ENCODE measurements around the gene DNAJC10. TPM values are rescaled to one million over a fixed set of nuclear protein-coding genes. Genes with fewer than 3 reads are reported as not detected.

Gene DNAJC10
- total and polyA plus RNA-seq, 2 of the 4 experiments (the other 2 are of a cell fraction) = 34.6 to 53.2 TPM

- CTCF ChIA-PET = no interaction called here
- Histone ChIP-seq H3K56ac (ENCODE audit: extremely low read depth, insufficient read depth, low read length) (no peak overlapping the region), H2AK5ac (ENCODE audit: low read depth, low read length) (no peak overlapping the region), H3K9me1 (ENCODE audit: insufficient read depth, low read length) (no peaks in the 10 kb centered on the region), H3K18ac (ENCODE audit: low read depth, low read length) (no peak overlapping the region), H3K4me2 (ENCODE audit: low read depth, low read length) (no peak overlapping the region), H4K20me1 (ENCODE audit: insufficient read depth, low read length) (no peaks in the 10 kb centered on the region), H2AFZ (replicated peaks; ENCODE audit: low read length, poor library complexity) (no peak overlapping the region), H2BK15ac (ENCODE audit: low read depth, low read length) (no peak overlapping the region), H4K91ac (ENCODE audit: insufficient read depth, low read depth, low read length) (no peak overlapping the region), H4K5ac (ENCODE audit: low read depth, low read length) (no peak overlapping the region), H3K23ac (ENCODE audit: low read depth, low read length) (no peak overlapping the region), H2BK20ac (ENCODE audit: low read depth, low read length) (no peak overlapping the region), H3K4me1 (ENCODE audit: control insufficient read depth, insufficient read depth, low read length) (no peaks in the 10 kb centered on the region), H3K4ac (ENCODE audit: low read depth, low read length) (no peak overlapping the region), H3K36me3 (ENCODE audit: control insufficient read depth, insufficient read depth, low read length) (peaks cover 14% of the 10 kb centered on the region), H2AK9ac (replicated peaks; ENCODE audit: low read depth, low read length, poor library complexity) (no peak overlapping the region), H3K4me3 (ENCODE audit: insufficient read depth, low read depth, low read length) (no peak overlapping the region), H3K9ac (ENCODE audit: low read depth, low read length) (no peak overlapping the region), H4K8ac (ENCODE audit: low read depth in 2 of 2, low read length in 2 of 2) (no peak overlapping the region), H3K14ac (replicated peaks; ENCODE audit: low read depth, low read length) (no peak overlapping the region), H3K9me3 (ENCODE audit: control insufficient read depth, insufficient read depth, low read length) (no peaks in the 10 kb centered on the region), H2BK5ac (ENCODE audit: low read depth, low read length, poor library complexity, severe bottlenecking) (no peak overlapping the region), H2BK120ac (ENCODE audit: low read depth, low read length) (no peak overlapping the region), H3K79me1 (ENCODE audit: low read depth in 1 of 2, low read length in 2 of 2) (0 out of 4 replicates have a peak, but pooled peaks cover 0 to 7% of the 10 kb centered on the region in 2 experiments), H3K27me3 (ENCODE audit: control insufficient read depth, insufficient read depth, low read length) (no peaks in the 10 kb centered on the region), H3K27ac (ENCODE audit: insufficient read depth, low read length) (no peak overlapping the region)
- dilution Hi-C loops (cut with HindIII; ENCODE audit: low sequenced_read_pairs, unreplicated experiment) (no loop called here), intact Hi-C loops (cut with micrococcal nuclease) (no loop called here), in situ Hi-C loops (cut with MboI; ENCODE audit: low sequenced_read_pairs) (no loop called here)
- POLR2A ChIA-PET (ENCODE audit: unreplicated experiment) = no interaction called here
- TF ChIP-seq POLR2A (IDR thresholded peaks at IDR 0.05; ENCODE audit: low read depth, low read length) (no peak), FOS (IDR thresholded peaks at IDR 0.05; ENCODE audit: low read depth, low read length) (no peak), ELK1 (IDR thresholded peaks at IDR 0.05; ENCODE audit: borderline replicate concordance, low read depth, low read length) (no peak), SMC3 (IDR thresholded peaks at IDR 0.05; ENCODE audit: low read depth, low read length) (no peak), RAD21 (IDR thresholded peaks at IDR 0.05; ENCODE audit: low read length) (no peak), MAFK (IDR thresholded peaks at IDR 0.05; ENCODE audit: low read depth, low read length) (no peak), NFE2L2 (IDR thresholded peaks at IDR 0.05; ENCODE audit: low read depth, low read length) (no peak), MAZ (IDR thresholded peaks at IDR 0.05; ENCODE audit: borderline replicate concordance, low read depth, low read length) (no peak), RFX5 (IDR thresholded peaks at IDR 0.05; ENCODE audit: low read depth, low read length) (no peak)
- 100% methylated on average over 1 of the region's 3 CpGs; no CpG with 5 or more reads in 1 of the 2 experiments for WGBS, 2 experiments (ENCODE audit: extremely low coverage in 2 of 2, insufficient read length in 1 of 2)
- no TSS peak for BruUV-seq (replicated peaks)
- no peak for DNase-seq
- no peak for ATAC-seq (ENCODE audit: low read depth)
Observed at GRCh38 chr2:182726473-182726872, 10.4 kb downstream of the DNAJC10 start.
